Keratinocyte (primary cell): ENCODE data around the gene TAPBP. TPM values are rescaled to one million over a fixed set of nuclear protein-coding genes. Genes with fewer than 3 reads are reported as not detected.

Experiments
- DNase-seq: peaks from one replicate; pipeline ENCODE4 v3.0.0-alpha.2; 2011; ENCODE audit warnings: low read depth, missing footprints, low spot score
- FAIRE-seq: peaks from 2 replicates; lab custom pipeline; 2011; peaks lifted over from hg19 to GRCh38; lab: Jason Lieb, UNC
- H2AFZ ChIP-seq: 2 replicates; pipeline ENCODE4 v1.6.0; 2012; ENCODE audit warnings: low read length, control low read depth, inconsistent platforms; ENCODE audit not compliant: control insufficient read depth
- H3K27ac ChIP-seq: 2 replicates; pipeline ENCODE4 v1.5.1; 2011; ENCODE audit warnings: low read length; ENCODE audit not compliant: control insufficient read depth, insufficient read depth
- H3K27me3 ChIP-seq: 3 replicates; pipeline ENCODE4 v1.6.0; 2011; ENCODE audit warnings: low read length; ENCODE audit not compliant: control insufficient read depth, insufficient read depth; ENCODE audit errors: extremely low read depth
- H3K36me3 ChIP-seq, 2 experiments: 2 replicates in 1 of 2; 3 replicates in 1 of 2; pipeline ENCODE4 v1.5.1; 2011; ENCODE audit warnings: low read length in 2 of 2, mild to moderate bottlenecking in 1 of 2; ENCODE audit not compliant: control insufficient read depth in 2 of 2, insufficient read depth in 2 of 2; ENCODE audit errors: extremely low read depth in 1 of 2
- H3K4me1 ChIP-seq: 3 replicates; pipeline ENCODE4 v1.5.1; 2011; ENCODE audit warnings: low read length; ENCODE audit not compliant: control insufficient read depth, insufficient read depth; ENCODE audit errors: extremely low read depth
- H3K4me2 ChIP-seq: 3 replicates; pipeline ENCODE4 v1.6.0; 2011; ENCODE audit warnings: low read depth, low read length; ENCODE audit not compliant: control insufficient read depth, insufficient read depth; ENCODE audit errors: extremely low read depth
- H3K4me3 ChIP-seq, 3 experiments: fragments of 200-600 bp in 1 of 3; sonication (generic) in 1 of 3; 2 replicates in 2 of 3; 3 replicates in 1 of 3; pipeline ENCODE4 v1.5.1; 2011 to 2016; ENCODE audit warnings: low read length in 3 of 3, mild to moderate bottlenecking in 3 of 3, control low read depth in 2 of 3, inconsistent platforms in 1 of 3, low read depth in 1 of 3, mixed read lengths in 1 of 3, mixed run types in 1 of 3, moderate library complexity in 1 of 3; ENCODE audit not compliant: control insufficient read depth in 2 of 3, insufficient read depth in 2 of 3; ENCODE audit errors: extremely low read depth in 1 of 3
- H3K79me2 ChIP-seq: 2 replicates; pipeline ENCODE4 v1.6.0; 2012; ENCODE audit warnings: low read length; ENCODE audit not compliant: control insufficient read depth, insufficient read depth
- H3K9ac ChIP-seq: 3 replicates; pipeline ENCODE4 v1.6.0; 2011; ENCODE audit warnings: low read length; ENCODE audit not compliant: control insufficient read depth, insufficient read depth; ENCODE audit errors: extremely low read depth
- H3K9me1 ChIP-seq: 3 replicates; pipeline ENCODE4 v1.6.0; 2011; ENCODE audit warnings: low read length; ENCODE audit not compliant: control insufficient read depth, insufficient read depth; ENCODE audit errors: extremely low read depth
- H3K9me3 ChIP-seq: 2 replicates; pipeline ENCODE4 v1.5.1; 2012; ENCODE audit warnings: low read depth, low read length; ENCODE audit not compliant: control insufficient read depth
- H4K20me1 ChIP-seq: 3 replicates; pipeline ENCODE4 v1.6.0; 2011; ENCODE audit warnings: low read length; ENCODE audit not compliant: control insufficient read depth, insufficient read depth; ENCODE audit errors: extremely low read depth
- CTCF ChIP-seq, 3 experiments: IDR thresholded peaks in 1 of 3; conservative IDR thresholded peaks in 1 of 3; optimal IDR thresholded peaks in 1 of 3; 2 replicates in 2 of 3; 3 replicates in 1 of 3; pipeline versions ENCODE3 to v1.5.1; 2011; ENCODE audit warnings: low read length in 3 of 3, mild to moderate bottlenecking in 3 of 3, moderate library complexity in 2 of 3, control low read depth in 1 of 3, inconsistent platforms in 1 of 3; ENCODE audit not compliant: insufficient read depth in 2 of 3; ENCODE audit errors: extremely low read depth in 1 of 3
- EZH2 ChIP-seq: IDR thresholded peaks from one replicate; pipeline ENCODE4 v1.6.1; 2012; ENCODE audit warnings: inconsistent platforms, mild to moderate bottlenecking, low read length, moderate library complexity
- dilution Hi-C: fragments of 300-500 bp; cut with MboI; formaldehyde crosslinking; loops from one replicate; pipeline ENCODE4 v1.7.0; 2020; ENCODE audit warnings: low sequenced_read_pairs; ENCODE audit not compliant: extremely low pct_ligation_motif_present
- polyA plus RNA-seq, 5 experiments: library from polyadenylated mRNA; depleted of rRNA in 3 of 5; stranded (reverse) in 3 of 5; stranded (forward) in 1 of 5; unstranded in 1 of 5; fragments of >200 nt; gene quantifications; 1 replicate in 1 of 5; 2 replicates in 3 of 5; 3 replicates in 1 of 5; pipeline versions ENCODE4 v1.2.1 to v1.2.3, GENCODE V29; 2011 to 2012; ENCODE audit warnings: missing spikeins in 2 of 5, low read depth in 1 of 5, low replicate concordance in 1 of 5

Gene TAPBP
- polyA plus RNA-seq, 1 donor (not counting 4 experiments of a cell fraction or from before 2014, with no cell fraction given) = 22.2 TPM

DNA sequence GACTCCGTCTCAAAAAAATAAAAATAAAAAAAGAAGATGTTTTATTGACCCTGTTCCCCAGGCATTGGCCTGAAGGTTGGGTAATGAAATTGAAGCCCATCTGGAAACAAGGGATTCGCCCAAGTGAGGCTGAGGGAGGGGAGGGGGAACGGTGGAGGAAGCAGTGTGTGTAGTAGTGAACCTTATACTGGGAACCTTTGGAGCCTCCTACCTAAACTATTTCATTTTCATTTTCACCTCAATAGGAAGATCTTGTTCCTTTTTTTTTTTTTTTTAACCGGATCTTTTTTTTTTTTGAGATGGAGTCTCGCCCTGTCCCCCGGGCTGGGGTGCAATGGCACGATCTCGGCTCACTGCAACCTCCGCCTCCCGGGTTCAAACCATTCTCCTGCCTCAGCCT is 16.9 kb upstream of the TAPBP start:
- no peak overlapping the region for H3K4me3 ChIP-seq
- no peak overlapping the region for H3K9ac ChIP-seq
- no peak overlapping the region for H2AFZ ChIP-seq
- no peaks in the 10 kb centered on the region for H3K36me3 ChIP-seq
- H3K4me2 ChIP-seq = no peak overlapping the region
- H4K20me1 ChIP-seq = no peaks in the 10 kb centered on the region
- no peak overlapping the region for H3K27ac ChIP-seq
- H3K9me1 ChIP-seq = no peaks in the 10 kb centered on the region
- H3K27me3 ChIP-seq = no peaks in the 10 kb centered on the region
- FAIRE-seq = no peak
- no peak for DNase-seq
- H3K9me3 ChIP-seq = no peaks in the 10 kb centered on the region
- TF ChIP-seq EZH2 = no peak
- no peak for TF ChIP-seq CTCF (optimal IDR thresholded peaks at IDR 0.05 in 1 of 3, IDR thresholded peaks at IDR 0.05 in 1 of 3, conservative IDR thresholded peaks at IDR 0.05 in 1 of 3; ENCODE audit: extremely low read depth in 1 of 3, insufficient read depth in 2 of 3, low read length in 3 of 3)
- H3K79me2 ChIP-seq = no peaks in the 10 kb centered on the region
- dilution Hi-C loops = no loop called here
- H3K4me1 ChIP-seq = no peaks in the 10 kb centered on the region

DNA sequence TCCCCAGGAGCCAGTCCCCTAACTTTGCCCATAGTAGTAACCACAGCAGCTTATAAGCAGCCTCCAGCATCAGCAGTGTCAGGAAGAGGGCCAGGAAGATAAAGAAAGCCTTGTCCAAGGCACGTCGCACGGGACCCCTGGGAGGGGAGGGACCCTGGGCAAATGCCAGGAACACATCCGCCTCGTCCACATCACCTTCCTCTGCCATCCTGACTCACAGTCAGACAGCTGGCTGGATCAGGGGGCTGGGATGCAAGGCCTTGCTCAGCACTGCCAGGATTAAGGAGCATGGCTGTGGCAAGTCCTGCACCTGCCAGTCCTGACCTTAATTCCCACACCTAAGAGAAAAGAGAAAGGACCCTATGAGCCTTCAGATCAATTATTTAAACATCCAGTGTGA is 15.2 kb upstream of the TAPBP start:
- Histone ChIP-seq H3K4me2 (no peak overlapping the region), H3K9me3 (no peaks in the 10 kb centered on the region), H3K9me1 (no peaks in the 10 kb centered on the region), H3K36me3 (no peaks in the 10 kb centered on the region), H3K27me3 (no peaks in the 10 kb centered on the region), H3K79me2 (no peaks in the 10 kb centered on the region), H3K4me3 (no peak overlapping the region), H4K20me1 (no peaks in the 10 kb centered on the region), H2AFZ (no peak overlapping the region), H3K27ac (no peak overlapping the region), H3K9ac (no peak overlapping the region), H3K4me1 (peaks cover 2% of the 10 kb centered on the region)
- TF ChIP-seq CTCF (optimal IDR thresholded peaks at IDR 0.05 in 1 of 3, IDR thresholded peaks at IDR 0.05 in 1 of 3, conservative IDR thresholded peaks at IDR 0.05 in 1 of 3; ENCODE audit: extremely low read depth in 1 of 3, insufficient read depth in 2 of 3, low read length in 3 of 3) = no peak
- no peak for TF ChIP-seq EZH2
- dilution Hi-C loops = no loop called here
- DNase-seq = no peak
- FAIRE-seq = no peak
